22Rv1 (cell line): ENCODE data around the gene CD274.
A peak's percentile ranks its signal among the peaks of the same experiment; 100 is the strongest.

Source experiments
- H3K27ac ChIP-seq: fragments of 450-650 bp; 2 replicates; pipeline ENCODE4 v1.5.1; 2017
- ZFX ChIP-seq: fragments of 450-650 bp; IDR thresholded peaks from 2 replicates; pipeline ENCODE4 v1.6.1; 2017; ENCODE audit warnings: antibody characterized with exemption, borderline replicate concordance
- TF ChIP-seq, protein P1 (sequence below): fragments of 450-650 bp; IDR thresholded peaks from 2 replicates; pipeline ENCODE4 v1.5.1; 2017; ENCODE audit warnings: mild to moderate bottlenecking

CD274 gene

DNA sequence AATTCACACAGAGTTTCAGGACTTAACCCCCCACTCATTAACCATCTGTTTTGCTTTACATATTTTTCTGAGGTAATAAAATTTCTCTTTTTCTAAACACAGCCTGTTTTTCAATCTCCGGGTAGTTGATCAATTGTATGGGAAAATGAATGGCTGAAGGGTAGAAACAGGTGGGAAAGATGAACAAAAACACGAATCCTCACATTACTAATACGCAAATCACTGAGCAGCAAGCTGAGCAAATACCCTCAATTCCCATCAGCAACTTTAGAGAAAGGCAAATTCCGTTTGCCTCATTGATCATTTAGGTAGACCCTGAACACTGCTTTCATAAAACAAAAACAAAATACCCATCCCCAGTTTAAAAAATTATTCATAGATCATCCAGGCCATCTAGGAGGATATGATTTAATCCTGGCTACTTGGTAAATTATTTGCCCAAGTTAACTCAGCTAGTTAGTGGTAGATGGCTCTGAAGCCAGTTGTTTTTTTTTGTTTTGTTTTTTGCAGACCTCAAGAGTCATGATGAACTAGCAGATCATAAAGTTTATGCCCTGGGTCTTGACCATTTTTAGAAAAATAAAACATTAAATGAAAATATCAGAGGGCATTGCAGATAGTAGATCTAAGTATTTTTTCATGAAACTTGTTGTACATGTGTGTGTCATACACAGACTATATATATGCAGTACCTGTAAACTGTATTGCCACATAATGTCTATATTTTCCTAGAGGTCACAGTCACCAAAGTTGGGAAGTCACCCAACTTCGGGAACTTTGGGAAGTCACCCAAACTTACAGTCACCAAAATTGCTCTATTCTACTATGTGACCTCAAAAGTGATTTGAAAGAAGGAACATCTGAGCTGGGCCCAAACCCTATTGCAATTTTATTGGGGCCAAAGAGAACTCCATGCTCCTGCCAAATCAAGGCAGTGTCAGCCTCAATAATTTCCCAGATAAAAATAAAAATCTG lies 1.6 kb upstream of the CD274 start:
- TF ChIP-seq ZFX: no peak
- TF ChIP-seq, protein P1, sequence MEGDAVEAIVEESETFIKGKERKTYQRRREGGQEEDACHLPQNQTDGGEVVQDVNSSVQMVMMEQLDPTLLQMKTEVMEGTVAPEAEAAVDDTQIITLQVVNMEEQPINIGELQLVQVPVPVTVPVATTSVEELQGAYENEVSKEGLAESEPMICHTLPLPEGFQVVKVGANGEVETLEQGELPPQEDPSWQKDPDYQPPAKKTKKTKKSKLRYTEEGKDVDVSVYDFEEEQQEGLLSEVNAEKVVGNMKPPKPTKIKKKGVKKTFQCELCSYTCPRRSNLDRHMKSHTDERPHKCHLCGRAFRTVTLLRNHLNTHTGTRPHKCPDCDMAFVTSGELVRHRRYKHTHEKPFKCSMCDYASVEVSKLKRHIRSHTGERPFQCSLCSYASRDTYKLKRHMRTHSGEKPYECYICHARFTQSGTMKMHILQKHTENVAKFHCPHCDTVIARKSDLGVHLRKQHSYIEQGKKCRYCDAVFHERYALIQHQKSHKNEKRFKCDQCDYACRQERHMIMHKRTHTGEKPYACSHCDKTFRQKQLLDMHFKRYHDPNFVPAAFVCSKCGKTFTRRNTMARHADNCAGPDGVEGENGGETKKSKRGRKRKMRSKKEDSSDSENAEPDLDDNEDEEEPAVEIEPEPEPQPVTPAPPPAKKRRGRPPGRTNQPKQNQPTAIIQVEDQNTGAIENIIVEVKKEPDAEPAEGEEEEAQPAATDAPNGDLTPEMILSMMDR: no peak
- no peak overlapping the region for H3K27ac ChIP-seq

DNA sequence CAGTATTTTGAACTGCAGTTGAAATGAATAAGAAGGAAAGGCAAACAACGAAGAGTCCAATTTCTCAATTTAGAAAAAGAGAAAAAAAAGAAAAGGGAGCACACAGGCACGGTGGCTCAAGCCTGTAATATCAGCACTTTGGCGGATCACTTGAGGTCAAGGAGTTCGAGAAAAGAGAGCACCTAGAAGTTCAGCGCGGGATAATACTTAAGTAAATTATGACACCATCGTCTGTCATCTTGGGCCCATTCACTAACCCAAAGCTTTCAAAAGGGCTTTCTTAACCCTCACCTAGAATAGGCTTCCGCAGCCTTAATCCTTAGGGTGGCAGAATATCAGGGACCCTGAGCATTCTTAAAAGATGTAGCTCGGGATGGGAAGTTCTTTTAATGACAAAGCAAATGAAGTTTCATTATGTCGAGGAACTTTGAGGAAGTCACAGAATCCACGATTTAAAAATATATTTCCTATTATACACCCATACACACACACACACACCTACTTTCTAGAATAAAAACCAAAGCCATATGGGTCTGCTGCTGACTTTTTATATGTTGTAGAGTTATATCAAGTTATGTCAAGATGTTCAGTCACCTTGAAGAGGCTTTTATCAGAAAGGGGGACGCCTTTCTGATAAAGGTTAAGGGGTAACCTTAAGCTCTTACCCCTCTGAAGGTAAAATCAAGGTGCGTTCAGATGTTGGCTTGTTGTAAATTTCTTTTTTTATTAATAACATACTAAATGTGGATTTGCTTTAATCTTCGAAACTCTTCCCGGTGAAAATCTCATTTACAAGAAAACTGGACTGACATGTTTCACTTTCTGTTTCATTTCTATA lies 602 bp upstream of the CD274 start:
- 0 out of 2 replicates have a peak overlapping the region, but pooled peaks have one; percentile 3 for H3K27ac ChIP-seq

DNA sequence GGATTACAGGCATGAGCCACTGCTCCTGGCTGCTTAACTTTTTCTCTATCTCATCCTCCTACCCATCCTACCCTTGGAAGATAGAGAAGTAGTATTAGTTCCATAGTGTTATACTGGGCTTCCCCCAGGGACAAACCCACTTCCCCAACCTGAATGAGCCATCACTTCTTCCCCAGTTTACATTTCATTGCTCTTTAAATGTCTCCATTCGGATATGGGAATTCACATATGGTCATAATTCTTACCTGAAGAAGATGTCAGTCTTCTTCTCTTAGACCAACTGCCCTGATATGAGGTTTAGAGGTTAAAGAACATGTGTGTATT lies 1.9 kb downstream of the CD274 start:
- TF ChIP-seq, protein P1: no peak
- TF ChIP-seq ZFX: no peak
- no peak overlapping the region for H3K27ac ChIP-seq

More for the DNA sequence above, 602 bp upstream of the CD274 start:
- no peak for TF ChIP-seq ZFX
- TF ChIP-seq, protein P1: no peak

DNA sequence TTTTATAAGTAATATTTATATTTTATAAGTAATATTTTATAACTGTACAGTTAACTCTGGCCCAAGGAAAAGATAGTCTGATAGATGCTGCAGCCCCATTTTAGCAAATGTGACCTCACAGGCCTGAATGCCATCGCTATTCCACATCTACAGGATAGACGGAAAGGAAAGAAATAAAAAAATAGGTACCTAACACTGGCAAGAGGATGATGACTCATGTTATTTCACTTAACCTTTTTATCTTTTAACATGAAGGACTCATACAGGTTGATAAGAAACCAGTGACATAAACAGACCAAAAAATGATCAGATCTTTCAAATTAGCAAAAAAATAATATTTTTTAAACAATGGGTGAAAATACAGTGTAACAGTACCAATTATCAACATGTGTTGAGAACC lies 2.7 kb downstream of the CD274 start:
- TF ChIP-seq, protein P1: no peak
- no peak for TF ChIP-seq ZFX
- H3K27ac ChIP-seq: no peak overlapping the region

DNA sequence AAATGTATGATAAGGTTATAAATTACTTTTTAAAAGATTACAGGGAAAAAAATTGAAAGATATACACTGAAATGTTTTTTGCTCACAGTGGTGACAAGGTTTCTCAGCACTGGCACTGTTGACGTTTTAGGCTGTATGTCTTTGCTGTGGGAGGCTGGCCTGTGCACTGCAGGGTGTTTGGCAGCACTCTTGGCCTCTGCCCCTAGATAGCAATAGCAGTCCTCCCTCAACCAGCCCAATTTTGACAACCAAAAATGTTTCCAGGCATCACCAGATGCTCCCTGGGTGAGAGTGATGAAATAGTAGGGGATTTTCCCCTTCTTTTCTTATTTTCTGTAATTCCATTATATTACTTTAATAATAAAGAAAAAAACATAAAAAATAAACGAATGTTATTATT lies 3.3 kb downstream of the CD274 start:
- no peak overlapping the region for H3K27ac ChIP-seq
- TF ChIP-seq, protein P1: no peak
- TF ChIP-seq ZFX: no peak

DNA sequence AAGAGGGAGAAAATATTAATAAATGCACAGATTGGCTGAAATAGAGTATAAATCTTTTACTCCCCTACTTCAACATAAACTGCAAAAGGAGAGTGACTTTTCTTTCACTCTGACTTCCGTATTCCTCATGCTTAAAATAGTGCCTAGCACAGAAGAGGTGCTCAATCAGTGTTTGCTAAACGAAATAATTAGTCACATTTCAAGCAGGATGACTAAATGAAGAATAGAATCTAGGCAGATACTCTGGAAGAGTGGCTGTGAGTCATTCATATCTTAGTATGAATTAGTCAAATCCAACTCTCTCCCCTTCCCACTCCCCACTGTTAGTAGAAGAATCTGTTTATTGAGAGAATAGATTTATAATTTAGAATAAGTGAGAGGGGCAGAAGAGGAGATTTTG lies 4.8 kb downstream of the CD274 start:
- no peak overlapping the region for H3K27ac ChIP-seq
- TF ChIP-seq, protein P1: no peak
- TF ChIP-seq ZFX: no peak
